Caki2 (cell line): ENCODE results near the gene ZCCHC24. TPM values are rescaled to one million over a fixed set of nuclear protein-coding genes. Genes with fewer than 3 reads are reported as not detected.
"Not testable (repeated sequence)": the region's sequence is repeated elsewhere in the genome, so short reads cannot be mapped to it uniquely, and the experiment has no call there.

Experiments used
- DNase-seq: peaks from one replicate; pipeline ENCODE4 v3.0.0-alpha.2; 2015; ENCODE audit warnings: low read depth
- in situ Hi-C: cut with HindIII; loops from 2 replicates; pipeline ENCODE4 v1.10.0; 2016; ENCODE audit warnings: low sequenced_read_pairs, low pct_unique_long_range_greater_than_20kb, mixed read lengths
- total RNA-seq: library from RNA; depleted of rRNA; stranded (reverse); fragments of >200 nt; shearing (Covaris generic); gene quantifications from 2 replicates; pipeline ENCODE4 v1.2.3, GENCODE V29; 2014; ENCODE audit warnings: low replicate concordance

ZCCHC24 gene
- total RNA-seq, 1 experiment from 2014 or later: 5.7 TPM

DNA sequence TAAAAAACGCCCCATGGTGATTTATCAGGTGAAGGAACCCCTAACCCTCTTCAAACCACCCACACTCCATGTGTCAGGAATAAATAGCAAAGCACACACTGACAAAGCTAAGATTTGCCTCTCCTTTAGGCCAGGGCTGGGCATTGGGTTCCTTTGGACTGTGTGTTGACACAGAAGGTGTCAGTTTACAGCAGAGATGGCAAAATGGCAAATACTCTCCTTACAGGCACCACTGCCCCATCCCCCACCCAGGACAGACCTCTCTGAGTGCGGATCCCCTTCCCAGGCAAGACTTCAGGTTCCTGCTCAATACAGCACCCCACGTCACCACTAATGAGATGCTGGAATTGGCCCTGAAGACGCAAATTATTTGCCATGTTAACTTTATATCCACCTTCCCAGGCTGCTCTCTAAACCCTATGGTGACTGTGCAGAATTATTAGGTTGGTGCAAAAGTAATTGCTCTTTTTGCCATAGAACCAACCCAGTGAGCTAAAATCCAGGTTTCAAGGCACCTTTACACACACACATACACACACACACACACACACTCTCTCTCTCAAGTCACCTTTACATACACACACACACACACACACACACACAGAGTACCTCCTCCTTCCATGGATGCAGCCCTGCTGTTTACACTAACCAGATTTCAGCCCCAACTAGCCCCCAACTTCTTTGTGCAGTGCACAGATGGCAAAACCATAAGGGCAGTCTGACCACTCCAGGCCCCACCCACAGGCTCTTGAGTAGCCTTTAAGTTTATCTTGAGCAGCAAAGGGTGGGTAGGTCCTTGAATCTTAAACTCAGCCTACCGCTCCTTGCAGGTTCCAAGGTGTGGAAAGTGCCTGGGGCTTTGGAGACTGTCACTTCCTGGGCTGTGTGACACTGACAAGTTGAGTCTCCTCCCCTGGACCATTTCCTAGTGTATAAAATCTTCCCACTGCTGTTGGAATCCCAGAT is 4.0 kb upstream of the ZCCHC24 start:
- DNase-seq: no peak
- in situ Hi-C loops: no loop called here

GRCh38 chr10:79448732-79449049 is 3.3 kb upstream of the ZCCHC24 start:
- in situ Hi-C loops: no loop called here
- DNase-seq: no peak

DNA sequence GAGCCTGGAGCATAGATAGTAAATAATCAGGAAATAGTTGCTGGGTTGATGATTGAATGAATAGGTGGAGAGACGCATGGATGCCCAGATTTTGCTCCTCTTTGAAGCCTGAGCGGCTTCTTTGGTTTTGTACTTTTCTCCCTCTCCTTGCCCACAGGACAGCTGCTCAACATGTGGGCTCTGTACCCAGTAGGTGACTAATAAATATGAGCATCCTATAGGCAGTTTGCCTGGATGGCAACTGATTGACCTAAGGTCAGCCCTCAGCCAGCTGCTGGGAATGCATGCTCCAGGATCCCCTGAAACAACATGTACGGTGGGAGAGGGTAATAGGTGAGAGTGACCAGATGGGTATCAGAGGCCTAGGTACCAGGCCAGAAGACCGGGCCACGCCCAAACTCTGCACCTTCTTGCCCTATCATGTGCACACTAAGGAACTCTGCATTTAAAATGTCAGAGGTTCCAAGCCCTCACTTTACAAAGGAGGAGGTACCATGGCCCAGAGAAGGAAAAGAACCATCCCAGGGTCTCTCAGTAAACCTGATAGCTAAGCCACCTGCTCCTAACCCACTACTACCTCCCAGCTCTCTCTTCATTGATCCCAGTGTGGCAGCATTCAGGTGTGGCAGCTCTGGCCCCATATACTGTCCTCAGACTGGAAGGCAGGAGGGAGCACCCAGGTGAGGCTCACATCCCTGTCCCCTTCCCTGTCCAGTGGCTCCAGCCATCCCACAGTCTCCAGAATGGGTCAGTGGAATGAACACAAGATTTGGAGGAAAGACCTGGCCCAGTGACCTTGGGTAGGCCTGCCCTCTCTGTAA is 2.7 kb upstream of the ZCCHC24 start:
- DNase-seq: no peak
- in situ Hi-C loops: no loop called here

- in situ Hi-C loops, DNase-seq: not testable (repeated sequence)
These were observed 1.8 kb upstream of the ZCCHC24 start for GRCh38 chr10:79447249-79447648.

DNA sequence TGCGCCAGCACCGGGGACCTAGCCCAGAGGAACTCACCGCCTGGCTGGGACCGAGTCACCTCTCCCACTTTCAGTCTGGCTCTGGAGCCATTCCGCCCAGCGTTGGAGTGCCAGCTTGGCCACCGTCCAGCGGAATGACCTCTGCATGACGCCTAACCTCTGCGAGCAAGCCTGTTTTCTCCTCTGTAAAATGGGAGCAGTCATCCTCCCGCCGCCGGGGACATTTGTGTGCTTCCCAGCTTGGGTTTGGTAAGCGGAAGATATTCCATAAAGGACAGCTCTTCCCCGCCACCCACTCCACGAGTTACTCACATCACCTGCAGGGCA is 1.3 kb upstream of the ZCCHC24 start:
- DNase-seq: peak; percentile 35
- in situ Hi-C loops: no loop called here

GRCh38 chr10:79445977-79446757 is 743 bp upstream of the ZCCHC24 start:
- in situ Hi-C loops: no loop called here
- no peak for DNase-seq

- in situ Hi-C loops: no loop called here
- no peak for DNase-seq
These were observed 965 bp downstream of the ZCCHC24 start for GRCh38 chr10:79444199-79445119.

DNA sequence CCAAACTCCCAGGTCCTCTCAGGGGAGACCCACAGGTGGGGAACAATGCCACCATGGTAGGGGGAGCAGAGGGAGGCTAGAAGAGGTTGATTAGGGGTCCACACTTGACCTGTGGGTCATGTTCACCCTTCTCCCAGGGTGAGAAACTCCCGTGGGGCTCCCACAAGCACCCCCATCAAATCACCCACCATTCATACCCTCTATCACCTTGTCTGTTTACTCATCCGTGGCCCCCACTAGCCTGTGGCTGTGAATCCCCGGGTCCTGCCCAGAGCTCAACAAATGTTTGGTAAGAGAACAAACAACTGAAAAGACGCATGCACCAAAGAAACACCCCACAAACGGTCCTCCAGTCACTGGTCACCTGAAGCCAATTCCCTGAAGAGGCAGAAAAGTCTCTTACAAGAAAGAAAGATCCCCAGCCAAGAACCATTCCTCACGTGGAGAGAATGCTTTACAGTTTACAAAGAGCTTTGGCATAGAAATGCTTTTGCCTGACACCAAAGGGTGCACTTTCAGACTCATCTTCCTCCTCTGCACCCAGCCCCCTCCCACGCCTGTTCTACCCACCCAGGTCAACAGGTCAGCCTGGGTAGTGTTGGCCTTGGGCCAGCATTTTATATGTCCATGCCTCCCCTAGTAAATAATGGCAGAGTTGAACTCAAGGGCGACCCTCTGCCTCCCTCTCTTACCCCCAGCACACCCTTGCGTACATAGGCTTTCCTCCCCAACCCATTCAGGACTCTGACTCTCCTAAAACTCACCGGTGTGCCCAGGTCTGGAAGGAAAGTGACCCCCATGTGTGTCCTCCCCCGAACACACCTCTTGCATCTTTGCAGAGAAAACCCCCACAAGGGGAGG is 1.9 kb downstream of the ZCCHC24 start:
- in situ Hi-C loops: no loop called here
- DNase-seq: no peak

DNA sequence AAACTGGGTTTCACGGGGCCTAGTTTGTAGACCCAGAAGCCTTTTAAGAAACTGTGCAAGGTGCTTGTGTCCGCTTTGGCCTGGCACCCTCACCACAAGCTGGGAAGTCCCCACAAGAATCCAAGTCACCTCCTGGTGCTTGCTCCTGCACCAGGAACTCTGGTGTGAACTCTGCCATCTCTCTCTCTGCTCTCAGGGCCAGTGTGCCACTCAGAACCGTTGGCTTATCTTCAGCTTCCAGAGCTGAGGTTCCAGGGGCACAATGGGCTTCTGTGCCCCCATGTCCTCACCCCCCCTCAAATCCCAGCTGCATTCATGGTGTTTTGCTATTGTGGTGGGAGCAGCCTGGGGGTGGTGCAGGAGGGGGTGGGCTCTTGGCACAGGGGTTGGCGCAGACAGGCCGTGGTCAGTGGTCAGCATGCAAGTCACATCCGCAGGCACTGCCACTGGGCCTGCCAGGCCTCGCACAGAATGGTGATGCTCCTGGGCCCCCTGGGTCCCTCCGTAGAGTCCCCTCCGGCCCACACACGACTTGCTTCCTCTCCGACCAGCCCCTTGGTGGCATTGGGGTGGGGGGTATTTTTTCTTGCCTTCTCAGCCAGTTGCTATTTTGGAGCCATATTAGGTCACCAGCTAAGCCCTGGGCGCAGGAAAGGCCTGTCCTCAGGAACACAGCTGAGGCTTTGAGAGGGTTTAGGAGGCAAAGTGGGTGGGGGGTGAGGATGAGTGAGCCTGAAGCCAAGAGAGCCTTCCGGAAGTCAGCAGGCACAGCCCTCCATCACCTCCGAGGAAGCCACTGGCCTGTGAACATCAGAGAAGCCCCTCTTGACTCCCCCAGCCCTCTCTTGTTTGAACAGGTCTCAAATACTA is 3.0 kb downstream of the ZCCHC24 start:
- in situ Hi-C loops: no loop called here
- DNase-seq: no peak

DNA sequence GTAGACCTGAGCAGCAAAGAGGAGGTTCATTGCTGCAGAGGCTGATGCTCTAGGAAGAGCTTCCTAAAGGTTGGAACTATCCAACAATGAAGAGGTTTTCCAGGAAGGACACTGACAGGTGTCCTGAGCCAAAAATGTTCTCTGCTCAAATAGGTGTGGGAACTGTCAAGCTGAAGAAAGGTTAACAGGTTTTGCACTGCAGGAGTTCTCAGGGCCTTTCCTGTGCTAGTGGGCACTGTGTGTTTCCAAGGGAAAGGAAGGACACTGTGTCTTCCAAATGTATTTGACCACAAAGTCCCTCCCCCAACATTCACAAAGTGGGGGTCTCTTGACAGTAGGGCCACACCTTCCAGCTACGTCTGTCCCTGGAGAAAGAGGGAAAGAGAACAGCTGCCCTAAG is 4.0 kb downstream of the ZCCHC24 start:
- in situ Hi-C loops: no loop called here
- no peak for DNase-seq

DNA sequence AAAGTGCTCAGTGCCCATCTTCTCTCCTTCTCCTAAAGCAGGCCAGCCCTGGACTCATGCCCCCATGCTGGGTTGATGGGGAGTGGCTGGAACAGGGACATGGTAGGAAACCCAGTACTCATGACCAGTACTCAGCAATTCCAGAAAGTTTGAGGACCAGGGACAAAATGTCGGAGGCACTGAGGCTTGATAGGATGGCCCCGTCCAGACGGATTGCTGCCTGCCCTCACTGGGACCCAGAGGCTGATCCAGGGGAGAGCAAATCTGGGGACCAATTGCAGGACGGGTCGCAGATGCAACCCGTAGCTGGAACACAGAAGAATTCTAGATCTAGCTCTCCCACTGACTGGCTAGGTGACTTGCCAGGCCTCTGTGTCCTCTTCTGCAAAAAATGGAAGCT is 5.1 kb downstream of the ZCCHC24 start:
- in situ Hi-C loops: no loop called here
- DNase-seq: no peak

GRCh38 chr10:79438699-79439085 is 6.7 kb downstream of the ZCCHC24 start:
- no peak for DNase-seq
- in situ Hi-C loops: no loop called here

GRCh38 chr10:79438021-79438698 is 7.3 kb downstream of the ZCCHC24 start:
- in situ Hi-C loops: no loop called here
- no peak for DNase-seq

GRCh38 chr10:79437111-79437814 is 8.2 kb downstream of the ZCCHC24 start:
- in situ Hi-C loops: no loop called here
- DNase-seq: no peak

GRCh38 chr10:79436850-79437103 is 8.6 kb downstream of the ZCCHC24 start:
- in situ Hi-C loops: no loop called here
- DNase-seq: no peak
